Fibroblast of skin of scalp (primary cell): ENCODE results near the gene CD72.
"Not testable (repeated sequence)": the region's sequence is repeated elsewhere in the genome, so short reads cannot be mapped to it uniquely, and the experiment has no call there.

Source experiments
- DNase-seq: peaks from one replicate; pipeline ENCODE4 v3.0.0-alpha.2; 2013

The CD72 gene

GRCh38 chr9:35616681-35617459, 1.3 kb downstream of the CD72 start:
- peak; percentile 54 for DNase-seq

DNA sequence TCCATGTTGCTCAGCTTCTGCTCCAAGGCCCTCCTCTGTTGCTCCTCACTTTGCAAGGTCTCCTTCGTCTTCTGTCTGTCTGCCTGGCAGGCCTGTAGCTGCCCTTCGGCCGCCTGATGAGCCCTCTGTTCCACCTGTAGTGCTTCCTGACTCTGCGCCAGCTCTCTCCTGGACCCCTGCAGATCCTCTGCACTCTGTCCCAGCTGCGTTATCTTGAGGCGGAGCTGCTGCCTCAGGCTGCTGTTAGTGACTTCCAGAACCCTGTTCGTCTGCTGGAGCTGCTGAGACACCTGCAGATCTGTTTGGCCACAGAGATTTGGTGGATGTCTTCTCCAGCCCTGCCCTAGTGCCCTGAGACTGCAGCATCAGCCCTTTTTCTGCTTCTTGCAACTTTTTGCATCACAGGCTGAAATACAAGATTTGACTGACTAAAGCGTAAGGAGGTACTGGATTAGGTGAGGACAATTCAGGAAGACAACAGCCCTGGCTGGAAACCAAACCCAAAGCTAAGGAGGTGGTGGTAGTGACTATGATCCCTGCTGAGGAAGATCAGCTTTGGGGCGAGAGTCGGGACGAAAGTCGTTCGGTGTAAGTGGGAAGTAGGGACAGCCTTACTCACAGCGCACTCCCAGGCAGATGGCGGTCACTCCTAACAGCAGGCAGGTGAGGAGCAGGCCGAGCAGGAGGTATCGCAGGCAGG, 2.1 kb downstream of the CD72 start:
- DNase-seq = no peak

- DNase-seq = no peak
Observed at GRCh38 chr9:35612843-35613242, 5.4 kb downstream of the CD72 start.

DNA sequence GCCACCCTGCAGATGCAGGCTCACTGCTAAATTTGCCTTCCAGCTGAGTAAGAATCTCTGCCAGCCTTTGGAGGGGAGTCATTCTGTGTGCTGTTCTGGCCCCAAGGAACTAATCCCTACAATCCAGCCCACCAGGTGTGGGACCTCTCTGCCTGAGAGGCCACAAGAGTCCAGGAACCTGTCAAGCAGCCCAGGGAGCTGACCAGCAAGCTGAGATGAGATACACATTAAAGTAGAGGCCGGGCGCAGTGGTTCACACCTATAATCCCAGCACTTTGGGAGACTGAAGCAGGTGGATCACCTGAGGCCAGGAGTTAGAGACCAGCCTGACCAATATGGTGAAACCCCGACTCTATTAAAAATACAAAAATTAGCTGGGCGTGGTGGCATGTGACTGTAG, 6.1 kb downstream of the CD72 start:
- DNase-seq = not testable (repeated sequence)

DNA sequence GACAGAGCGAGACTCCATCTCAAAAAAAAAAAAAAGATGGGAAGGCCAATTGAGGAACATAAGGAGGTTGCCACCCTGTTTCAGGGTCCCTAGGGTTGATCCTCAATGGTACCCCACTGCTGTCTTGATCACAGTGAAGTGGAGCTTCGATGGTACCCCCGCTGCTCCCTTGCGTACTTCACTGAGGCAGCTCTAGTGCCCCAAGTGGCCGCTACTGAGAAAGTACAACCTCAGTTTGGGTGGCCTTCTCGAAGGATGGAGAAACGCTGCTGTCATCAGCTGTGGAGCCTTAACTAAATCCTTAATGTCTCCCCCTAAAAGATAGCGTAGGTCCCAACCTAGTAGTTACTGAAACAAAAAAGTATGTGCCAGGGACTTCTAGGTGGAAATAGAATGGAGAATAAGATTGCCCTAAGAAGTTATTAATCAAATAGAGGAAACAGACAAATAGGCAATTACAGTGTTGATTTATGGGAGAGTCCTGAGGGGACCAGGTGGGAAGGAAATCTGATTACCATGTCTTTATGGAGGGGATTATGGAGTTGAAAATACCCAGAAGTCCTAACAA, 6.9 kb downstream of the CD72 start:
- peak; percentile 39 for DNase-seq

DNA sequence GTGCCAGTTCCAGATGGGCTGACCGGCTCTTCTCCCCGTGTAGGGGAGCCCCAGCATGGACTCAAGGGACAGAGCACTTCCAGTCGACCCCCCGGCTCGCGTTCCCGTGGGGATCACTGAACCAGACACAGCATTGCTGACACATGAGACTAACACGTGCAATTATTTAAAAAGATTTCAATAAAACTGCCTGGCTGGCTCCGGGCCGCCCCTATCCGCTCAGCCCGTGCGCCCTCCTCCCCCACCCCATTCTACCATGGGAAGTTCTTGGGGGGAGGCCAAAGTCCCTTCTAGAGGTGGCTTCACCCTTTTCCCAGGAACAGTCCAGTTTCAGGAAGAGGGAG, 8.4 kb downstream of the CD72 start:
- no peak for DNase-seq

DNA sequence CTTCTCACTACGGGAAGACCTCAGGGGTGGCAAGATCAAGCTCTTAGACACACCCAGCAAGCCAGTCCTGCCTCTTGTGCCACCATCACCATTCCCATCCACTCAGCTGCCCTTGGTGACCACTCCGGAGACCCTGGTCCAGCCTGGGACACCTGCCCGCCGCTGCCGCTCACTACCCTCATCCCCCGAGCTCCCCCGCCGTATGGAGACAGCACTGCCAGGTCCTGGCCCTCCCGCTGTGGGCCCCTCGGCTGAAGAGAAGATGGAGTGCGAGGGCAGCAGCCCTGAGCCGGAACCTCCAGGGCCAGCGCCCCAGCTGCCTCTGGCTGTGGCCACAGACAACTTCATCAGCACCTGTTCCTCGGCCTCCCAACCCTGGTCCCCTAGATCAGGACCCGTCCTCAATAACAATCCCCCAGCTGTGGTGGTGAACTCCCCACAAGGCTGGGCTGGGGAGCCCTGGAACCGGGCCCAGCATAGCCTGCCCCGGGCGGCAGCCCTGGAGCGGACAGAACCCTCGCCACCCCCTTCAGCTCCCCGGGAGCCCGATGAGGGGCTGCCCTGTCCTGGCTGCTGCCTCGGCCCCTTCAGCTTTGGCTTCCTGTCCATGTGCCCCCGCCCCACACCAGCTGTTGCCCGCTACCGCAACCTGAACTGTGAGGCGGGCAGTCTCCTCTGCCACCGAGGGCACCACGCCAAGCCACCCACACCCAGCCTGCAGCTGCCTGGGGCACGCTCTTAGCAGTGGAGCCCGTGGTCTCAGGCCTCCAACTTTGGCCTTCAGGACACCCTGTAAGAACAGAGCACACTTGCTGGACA, 9.0 kb downstream of the CD72 start:
- DNase-seq = no peak

GRCh38 chr9:35608221-35608620, 10.0 kb downstream of the CD72 start:
- DNase-seq = no peak

GRCh38 chr9:35606726-35607125, 11.5 kb downstream of the CD72 start:
- no peak for DNase-seq

- no peak for DNase-seq
Observed at GRCh38 chr9:35606138-35606504, 12.1 kb downstream of the CD72 start.

GRCh38 chr9:35605351-35606137, 12.7 kb downstream of the CD72 start:
- no peak for DNase-seq

GRCh38 chr9:35604578-35605350, 13.4 kb downstream of the CD72 start, which contains the start of gene TESK1:
Gene TESK1, plus strand, starts transcription at chr9:35605262. Its CDS starts 358 bp downstream, at chr9:35605620.
- DNase-seq = peak; percentile 56

DNA sequence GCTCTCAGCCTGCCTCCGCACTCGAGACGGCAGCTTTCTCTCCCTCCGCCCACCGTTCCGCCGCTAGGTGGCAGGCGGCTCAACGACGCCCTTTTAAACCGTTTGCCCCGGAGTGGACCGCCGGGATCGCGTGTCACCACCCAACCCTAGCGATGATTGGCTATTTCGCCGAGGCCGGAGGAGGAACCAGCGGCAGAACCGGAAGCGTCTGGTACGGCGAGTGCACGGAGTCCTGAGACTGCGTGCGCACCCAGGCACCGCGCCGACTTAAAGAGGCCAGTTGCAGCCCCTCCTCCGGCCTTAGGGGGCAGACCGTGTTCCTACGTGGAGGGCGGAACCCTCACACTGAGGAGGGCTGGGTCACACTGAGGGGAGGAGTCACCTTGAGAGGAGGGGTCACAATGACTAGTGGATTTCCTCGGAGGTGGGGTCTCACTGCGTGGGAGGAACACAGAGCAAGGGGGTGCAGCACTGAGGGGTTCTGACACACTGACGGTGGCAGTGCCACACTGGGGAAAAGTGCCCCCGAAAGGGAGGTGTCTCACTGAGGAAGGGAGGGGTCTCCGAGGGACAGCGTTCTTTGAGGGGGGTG, 14.1 kb downstream of the CD72 start:
- DNase-seq = peak; percentile 100

GRCh38 chr9:35603506-35603985, 14.7 kb downstream of the CD72 start:
- peak; percentile 73 for DNase-seq

DNA sequence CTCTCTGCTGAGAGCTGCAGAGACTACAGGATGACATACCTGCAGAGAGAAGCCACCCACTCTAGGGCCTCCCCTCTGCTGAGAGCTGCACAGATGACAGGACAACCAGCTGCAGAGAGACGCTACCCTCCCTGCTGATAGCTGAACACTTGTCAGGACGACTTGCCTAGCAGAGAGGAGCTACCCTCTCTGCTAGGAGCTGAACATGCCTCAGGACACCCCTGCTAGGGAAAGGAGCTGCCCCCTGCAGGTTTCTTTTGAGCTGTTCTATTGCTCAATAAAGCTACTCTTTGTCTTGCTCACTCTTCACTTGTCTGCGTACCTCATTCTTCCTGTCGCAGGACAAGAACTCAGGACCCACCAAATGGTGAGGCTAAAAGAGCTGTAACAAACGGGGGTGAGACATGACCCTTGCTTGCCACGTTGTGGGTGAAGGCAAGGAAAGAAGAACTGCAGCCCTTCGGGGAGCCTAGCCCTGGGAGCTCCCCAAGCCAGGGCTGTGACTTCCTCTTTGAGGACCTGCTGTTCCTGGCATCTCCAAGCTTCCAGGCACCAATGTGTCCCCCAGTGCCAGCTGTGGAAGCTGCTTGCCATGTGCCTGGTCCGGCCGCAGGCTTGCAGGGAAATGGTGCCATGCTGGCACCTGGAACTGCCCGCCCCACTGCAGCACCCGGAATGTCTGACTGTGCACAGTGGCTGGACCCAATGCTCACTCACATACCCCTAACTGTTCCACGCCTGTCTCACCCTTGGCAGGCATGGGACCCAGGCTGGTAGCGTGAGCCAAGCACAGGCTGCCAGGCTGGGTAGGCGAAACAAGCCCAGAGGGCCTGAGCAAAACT, 18.2 kb downstream of the CD72 start:
- no peak for DNase-seq

- no peak for DNase-seq
Observed at GRCh38 chr9:35598866-35599590, 19.2 kb downstream of the CD72 start.

GRCh38 chr9:35596907-35597306, 21.3 kb downstream of the CD72 start:
- DNase-seq = not testable (repeated sequence)

- DNase-seq = no peak
Observed at GRCh38 chr9:35594471-35594870, 23.7 kb downstream of the CD72 start.

DNA sequence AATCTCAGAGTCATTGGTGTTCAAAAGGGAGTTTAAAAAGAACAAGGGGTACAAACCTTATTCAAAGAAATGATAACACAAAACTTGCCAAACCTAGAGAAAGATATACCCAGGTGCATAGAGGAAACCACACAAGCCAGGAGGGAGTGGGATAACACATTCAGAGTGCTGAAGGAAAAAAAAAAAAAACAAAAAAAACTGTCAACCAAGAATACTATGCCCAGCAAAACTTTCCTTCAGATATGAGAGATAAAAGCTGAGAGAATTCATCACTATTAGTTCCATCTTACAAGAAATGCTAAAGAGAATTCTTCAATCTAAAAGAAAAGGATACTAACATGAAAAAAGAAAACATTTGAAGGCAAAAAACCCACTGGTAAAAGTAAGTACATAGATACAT, 24.6 kb downstream of the CD72 start:
- DNase-seq = no peak
